GM06990 (cell line): Measurements from ENCODE around the gene SYNE4.

ENCODE experiments used
- DNase-seq: peaks from one replicate; pipeline ENCODE4 v3.0.0-alpha.2; 2011; ENCODE audit not compliant: insufficient read length; ENCODE audit errors: extremely low read depth
- H3K27me3 ChIP-seq: replicated peaks from 2 replicates; pipeline ENCODE4 v1.6.0; 2011; ENCODE audit warnings: low read length; ENCODE audit not compliant: control insufficient read depth, insufficient read depth
- H3K36me3 ChIP-seq: 2 replicates; pipeline ENCODE4 v1.5.1; 2011; ENCODE audit warnings: low read length; ENCODE audit not compliant: control insufficient read depth, insufficient read depth
- H3K4me3 ChIP-seq: replicated peaks from 2 replicates; pipeline ENCODE4 v1.5.1; 2011; ENCODE audit warnings: low read depth, mild to moderate bottlenecking, control low read depth, low read length
- TF ChIP-seq, protein P1 (sequence below): IDR thresholded peaks from 2 replicates; pipeline ENCODE4 v1.5.1; 2011; ENCODE audit warnings: low read length, control low read depth, mild to moderate bottlenecking, inconsistent platforms; ENCODE audit not compliant: insufficient read depth, poor library complexity, severe bottlenecking

Gene SYNE4

DNA sequence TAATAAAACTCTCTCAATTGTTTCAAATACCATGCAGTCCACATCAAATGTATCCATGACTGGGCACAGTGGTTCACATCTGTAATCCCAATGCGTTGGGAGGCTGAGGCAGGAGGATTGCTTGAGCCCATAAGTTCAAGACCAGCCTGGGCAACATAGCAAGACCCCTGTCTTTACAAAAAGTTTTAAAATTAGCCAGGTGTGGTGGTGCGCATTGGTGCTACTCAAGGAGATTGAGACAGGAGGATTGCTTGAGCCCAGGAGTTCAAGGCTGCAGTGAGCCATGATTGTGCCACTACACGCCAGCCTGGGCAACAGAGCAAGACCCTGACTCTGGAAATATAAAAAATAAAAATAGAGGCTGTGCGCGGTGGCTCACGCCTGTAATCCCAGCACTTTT lies 19.1 kb upstream of the SYNE4 start:
- Histone ChIP-seq H3K27me3 (no peaks in the 10 kb centered on the region), H3K36me3 (peaks cover 3% of the 10 kb centered on the region), H3K4me3 (no peak overlapping the region)
- TF ChIP-seq, protein P1, sequence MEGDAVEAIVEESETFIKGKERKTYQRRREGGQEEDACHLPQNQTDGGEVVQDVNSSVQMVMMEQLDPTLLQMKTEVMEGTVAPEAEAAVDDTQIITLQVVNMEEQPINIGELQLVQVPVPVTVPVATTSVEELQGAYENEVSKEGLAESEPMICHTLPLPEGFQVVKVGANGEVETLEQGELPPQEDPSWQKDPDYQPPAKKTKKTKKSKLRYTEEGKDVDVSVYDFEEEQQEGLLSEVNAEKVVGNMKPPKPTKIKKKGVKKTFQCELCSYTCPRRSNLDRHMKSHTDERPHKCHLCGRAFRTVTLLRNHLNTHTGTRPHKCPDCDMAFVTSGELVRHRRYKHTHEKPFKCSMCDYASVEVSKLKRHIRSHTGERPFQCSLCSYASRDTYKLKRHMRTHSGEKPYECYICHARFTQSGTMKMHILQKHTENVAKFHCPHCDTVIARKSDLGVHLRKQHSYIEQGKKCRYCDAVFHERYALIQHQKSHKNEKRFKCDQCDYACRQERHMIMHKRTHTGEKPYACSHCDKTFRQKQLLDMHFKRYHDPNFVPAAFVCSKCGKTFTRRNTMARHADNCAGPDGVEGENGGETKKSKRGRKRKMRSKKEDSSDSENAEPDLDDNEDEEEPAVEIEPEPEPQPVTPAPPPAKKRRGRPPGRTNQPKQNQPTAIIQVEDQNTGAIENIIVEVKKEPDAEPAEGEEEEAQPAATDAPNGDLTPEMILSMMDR, result no peak
- DNase-seq, result no peak

DNA sequence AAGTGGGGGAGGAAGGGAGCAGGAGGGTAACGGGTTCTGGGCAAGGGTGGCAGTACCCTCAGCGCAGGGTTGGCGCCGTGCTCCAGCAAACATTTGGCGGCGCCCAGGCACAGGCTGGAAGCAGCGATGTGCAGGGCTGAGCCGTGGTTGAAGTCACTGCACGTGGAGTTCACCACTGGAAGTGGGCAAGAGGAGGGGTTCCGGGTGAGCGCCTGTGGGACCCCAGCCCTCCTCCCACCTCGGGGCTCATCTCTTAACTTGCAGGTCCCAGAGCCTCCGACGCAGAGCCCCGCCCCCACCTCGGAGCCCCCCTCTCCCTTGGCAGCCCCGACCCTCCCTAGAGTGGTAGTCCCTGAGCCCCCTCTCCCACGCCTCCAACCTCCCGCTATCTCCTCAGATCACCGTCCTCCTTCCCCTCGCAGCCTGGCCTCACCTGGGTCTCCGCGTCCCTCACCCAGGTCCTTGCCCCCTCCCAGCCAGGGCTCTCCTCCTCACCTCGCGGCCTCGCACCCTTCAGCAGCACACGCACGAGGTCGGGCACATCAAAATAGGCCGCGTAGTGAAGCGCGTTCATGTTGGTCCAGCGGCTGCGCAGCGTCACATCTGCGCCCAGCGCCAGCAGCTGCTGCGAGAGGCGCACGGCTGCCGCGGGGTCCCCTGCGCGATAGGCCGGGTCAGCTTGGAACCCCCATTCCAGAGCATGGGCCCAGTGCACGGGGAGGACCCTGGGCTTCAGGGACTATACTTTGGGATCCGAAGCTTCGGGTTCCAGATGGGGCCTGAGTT lies 17.7 kb upstream of the SYNE4 start:
- H3K36me3 ChIP-seq, result peaks cover 3% of the 10 kb centered on the region
- TF ChIP-seq, protein P1, result no peak
- DNase-seq, result no peak
- no peak overlapping the region for H3K4me3 ChIP-seq
- H3K27me3 ChIP-seq, result no peaks in the 10 kb centered on the region

DNA sequence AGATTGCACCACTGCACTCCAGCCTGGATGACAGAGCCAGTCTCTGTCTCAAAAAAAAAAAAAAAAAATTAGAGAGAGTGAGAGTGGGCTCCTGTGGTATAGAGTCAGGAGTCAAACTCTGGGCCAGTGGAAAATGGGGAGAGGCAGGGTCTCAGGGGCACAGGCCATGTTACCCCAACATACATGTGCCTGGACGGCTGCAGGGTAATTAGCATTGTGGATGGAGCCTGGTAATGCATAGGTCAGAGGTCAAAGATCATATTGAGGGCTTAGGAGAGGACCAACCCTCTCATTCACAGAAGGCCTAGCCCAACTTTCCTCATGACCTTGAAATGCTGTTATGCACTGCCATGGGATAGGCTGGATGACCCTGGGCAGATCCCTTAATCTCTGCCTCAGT lies 16.9 kb upstream of the SYNE4 start:
- H3K36me3 ChIP-seq, result peaks cover 3% of the 10 kb centered on the region

DNA sequence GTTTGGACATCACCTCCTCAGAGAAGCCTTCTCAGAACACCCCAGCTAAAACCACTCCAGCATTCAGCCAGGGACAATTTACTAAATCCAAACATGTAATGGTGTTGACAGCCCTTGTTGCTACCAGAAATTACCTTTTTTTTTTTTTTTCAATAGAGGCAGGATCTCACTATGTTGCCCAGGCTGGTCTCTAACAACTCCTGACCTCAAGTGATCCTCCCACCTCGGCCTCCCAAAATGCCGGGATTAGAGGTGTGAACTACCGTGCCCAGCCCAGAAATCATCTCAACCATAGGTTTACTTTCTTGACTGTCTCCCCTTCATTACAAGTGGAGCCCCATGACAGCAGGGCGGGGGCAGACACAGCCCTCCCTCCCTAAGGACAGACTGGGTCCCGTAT lies 14.8 kb upstream of the SYNE4 start:
- no peak overlapping the region for H3K4me3 ChIP-seq
- no peaks in the 10 kb centered on the region for H3K27me3 ChIP-seq
- DNase-seq, result no peak
- H3K36me3 ChIP-seq, result peaks cover 3% of the 10 kb centered on the region
- TF ChIP-seq, protein P1, result no peak

More for the DNA sequence above, 16.9 kb upstream of the SYNE4 start:
- DNase-seq, result no peak
- Histone ChIP-seq H3K4me3 (no peak overlapping the region), H3K27me3 (no peaks in the 10 kb centered on the region)
- TF ChIP-seq, protein P1, result no peak

DNA sequence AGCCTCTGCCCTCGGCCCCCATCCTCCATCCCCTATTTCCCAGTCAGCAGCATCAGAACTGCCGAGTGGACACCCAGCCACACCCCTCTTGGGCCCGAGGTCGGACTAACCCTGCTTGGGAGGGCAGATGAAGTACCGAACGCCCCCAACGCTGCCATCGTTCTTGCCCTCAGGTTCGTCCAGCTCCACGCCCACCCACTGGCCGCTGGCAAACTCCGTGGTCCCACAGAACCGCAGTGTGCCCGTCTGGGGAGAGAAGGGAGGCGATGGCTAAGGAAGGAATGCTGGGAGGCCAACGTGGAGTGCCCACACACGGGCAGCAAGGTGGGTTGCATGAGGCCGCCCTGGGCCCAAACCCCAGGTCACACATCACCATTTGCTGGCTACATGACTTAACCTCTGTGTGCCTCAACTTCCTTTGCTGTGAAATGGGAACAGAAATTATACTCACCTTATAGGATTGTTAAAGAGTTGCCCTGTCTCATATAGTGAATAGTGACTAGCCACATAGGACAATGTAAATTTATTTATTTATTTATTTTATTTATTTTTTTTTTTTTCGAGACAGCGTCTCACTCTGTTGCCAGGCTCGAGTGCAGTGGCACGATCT lies 10.6 kb upstream of the SYNE4 start:
- no peak for DNase-seq
- TF ChIP-seq, protein P1, result no peak
- H3K36me3 ChIP-seq, result peaks cover 5% of the 10 kb centered on the region; the same call in 1 of the 2 replicates
- H3K4me3 ChIP-seq, result no peak overlapping the region
- no peaks in the 10 kb centered on the region for H3K27me3 ChIP-seq
